CD4-positive, alpha-beta T cell treated with Interleukin-6 for 4 hours (primary cell): ENCODE results near the gene A1CF.
"Not testable (repeated sequence)": the region's sequence is repeated elsewhere in the genome, so short reads cannot be mapped to it uniquely, and the experiment has no call there.

Source experiments
- DNase-seq: peaks from one replicate; pipeline ENCODE4 v3.0.0-alpha.2; 2020; ENCODE audit warnings: mixed read lengths

A1CF gene, protein sequence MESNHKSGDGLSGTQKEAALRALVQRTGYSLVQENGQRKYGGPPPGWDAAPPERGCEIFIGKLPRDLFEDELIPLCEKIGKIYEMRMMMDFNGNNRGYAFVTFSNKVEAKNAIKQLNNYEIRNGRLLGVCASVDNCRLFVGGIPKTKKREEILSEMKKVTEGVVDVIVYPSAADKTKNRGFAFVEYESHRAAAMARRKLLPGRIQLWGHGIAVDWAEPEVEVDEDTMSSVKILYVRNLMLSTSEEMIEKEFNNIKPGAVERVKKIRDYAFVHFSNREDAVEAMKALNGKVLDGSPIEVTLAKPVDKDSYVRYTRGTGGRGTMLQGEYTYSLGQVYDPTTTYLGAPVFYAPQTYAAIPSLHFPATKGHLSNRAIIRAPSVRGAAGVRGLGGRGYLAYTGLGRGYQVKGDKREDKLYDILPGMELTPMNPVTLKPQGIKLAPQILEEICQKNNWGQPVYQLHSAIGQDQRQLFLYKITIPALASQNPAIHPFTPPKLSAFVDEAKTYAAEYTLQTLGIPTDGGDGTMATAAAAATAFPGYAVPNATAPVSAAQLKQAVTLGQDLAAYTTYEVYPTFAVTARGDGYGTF

DNA sequence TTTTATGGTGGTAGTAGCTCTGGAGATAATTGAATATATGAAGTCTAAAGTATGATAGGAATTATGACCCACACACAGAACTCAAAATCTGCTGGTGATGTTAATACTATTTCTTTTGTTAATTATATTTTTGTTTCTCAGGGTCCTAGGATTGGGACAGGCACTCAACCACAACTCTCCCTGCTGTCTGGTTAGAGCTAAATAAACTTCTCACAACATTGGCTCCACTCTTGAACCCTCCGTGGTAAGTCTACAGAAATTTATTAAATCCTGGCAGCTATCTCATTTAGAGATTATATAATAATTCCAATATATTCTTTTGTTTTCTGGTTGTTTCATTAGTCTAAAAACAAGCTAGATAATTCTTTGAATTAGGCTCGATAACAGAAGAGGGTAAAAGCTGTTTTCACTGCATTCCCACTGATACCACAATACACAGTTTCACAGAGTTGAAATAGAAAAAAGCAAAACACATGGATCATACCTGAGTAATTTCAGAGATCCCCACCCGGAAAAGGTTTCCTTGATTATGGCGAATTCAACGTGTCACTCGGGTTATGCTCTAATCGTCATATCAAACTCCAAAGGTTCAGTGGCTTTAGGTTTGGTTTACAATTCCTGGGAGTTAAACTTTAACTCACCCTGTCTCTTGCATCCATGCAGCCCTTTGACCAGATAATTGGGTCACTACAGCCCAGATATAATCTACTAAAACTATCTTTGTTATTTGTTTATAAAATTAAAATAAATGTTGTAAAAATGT, at the start of gene A1CF:
TSS of gene A1CF (minus strand) at position 531 of the 763 bp plus-strand sequence. CDS start 25,687 bp downstream, outside the sequence.
- no peak for DNase-seq

DNA sequence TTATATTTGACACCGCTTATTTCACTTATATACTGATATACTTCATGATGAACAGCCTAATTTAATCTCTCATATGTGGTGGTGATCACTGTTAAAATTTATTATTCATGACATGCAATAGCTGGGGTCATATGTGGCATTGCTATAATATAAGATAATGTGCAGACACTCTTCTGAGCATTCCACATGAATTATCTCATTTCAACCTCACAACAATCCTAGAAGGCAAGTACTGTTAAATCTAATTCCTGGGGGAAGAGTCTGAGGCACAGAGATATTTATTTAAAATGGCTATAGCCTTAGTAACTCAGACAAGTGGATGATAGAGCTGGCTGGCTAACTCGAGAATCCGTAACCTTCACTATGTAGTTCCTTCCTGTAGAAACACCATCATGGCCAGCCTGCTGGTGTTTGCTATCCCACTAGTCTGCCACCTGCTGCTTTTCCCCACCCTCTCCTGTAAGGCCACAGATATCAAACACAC, 46.6 kb upstream of the A1CF start:
- no peak for DNase-seq

DNA sequence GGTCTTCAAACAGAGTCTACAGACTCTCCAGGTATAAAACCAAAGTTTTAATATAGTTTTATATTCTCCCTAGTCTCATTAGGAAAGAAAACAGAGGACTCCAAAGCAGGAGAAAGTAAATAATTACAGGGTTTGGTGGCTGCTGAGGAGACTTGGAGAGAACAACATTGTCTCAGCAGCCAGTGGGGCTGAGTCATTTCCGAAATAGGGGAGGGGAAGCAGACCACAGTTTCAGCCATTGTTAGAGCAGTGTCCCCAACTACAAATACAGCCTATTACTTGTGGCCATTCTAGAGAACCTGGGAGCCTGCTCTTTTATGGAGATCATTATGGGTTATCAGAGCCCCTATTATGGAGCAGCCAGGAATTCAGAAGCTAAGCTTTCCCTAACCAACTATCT, 44.2 kb upstream of the A1CF start:
- DNase-seq = no peak

DNA sequence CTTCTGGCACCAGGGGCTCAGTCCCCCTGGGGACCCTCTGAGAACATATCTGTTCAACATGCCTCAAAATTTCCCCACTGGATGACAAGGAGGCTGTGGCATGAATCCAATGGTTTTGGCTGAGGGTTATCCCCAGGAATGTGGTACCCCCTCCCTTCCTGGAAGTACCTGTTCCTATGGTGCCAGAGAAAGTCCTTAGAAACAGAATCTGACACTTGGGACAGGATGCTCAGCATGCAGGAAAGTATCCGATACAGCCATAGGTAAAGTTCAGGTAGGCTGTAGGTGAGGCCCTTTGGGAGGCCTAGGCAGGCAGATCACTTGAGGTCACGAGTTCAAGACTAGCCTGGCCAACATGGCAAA, 42.7 kb upstream of the A1CF start:
- DNase-seq = no peak

DNA sequence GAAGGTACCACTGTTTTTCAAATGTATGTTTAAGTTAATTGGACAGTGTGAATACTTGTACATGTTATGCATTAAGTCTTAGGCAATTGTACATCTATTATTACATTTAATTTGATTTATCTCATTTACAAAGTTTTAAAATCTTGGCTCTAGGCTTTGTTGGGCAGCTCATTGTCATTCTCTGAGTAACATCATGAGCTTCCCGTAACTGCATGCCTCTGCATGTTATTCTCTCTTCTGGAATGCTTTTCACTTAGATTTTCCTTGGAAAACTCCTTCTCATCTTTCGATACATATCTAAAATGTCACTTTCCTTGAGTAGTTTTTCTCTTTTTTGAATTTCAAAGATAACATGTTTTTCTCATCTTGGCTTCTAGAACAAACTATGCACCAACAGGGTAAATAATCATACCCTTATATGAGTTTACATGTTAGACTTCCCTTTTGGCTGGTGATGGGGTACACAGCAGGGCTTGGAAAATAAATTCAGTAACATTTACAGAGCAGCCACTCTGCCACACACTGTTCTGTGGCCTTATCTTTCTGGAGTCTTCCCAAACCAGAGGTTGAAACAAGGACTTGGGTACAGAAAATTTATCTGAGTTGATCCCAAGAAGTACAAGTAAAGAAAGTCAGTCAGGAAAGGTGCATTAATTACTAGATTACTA, 42.2 kb upstream of the A1CF start:
- no peak for DNase-seq

DNA sequence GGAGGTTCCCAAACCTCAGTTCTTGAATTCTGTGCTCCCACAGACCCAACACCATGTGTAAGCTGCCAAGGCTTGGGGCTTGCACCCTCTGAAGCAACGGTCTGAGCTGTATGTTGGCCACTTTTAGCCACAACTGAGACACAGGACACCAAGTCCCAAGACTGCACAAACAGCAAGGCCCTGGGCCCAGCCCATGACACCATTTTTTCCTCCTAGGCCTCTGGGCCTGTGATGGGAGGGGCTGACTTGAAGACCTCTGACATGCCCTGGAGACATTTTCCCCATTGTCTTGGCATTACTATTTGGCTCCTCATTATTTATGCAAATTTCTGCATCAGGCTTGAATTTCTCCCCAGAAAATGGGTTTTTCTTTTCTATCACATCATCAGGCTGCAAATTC, 38.0 kb upstream of the A1CF start:
- DNase-seq = not testable (repeated sequence)

DNA sequence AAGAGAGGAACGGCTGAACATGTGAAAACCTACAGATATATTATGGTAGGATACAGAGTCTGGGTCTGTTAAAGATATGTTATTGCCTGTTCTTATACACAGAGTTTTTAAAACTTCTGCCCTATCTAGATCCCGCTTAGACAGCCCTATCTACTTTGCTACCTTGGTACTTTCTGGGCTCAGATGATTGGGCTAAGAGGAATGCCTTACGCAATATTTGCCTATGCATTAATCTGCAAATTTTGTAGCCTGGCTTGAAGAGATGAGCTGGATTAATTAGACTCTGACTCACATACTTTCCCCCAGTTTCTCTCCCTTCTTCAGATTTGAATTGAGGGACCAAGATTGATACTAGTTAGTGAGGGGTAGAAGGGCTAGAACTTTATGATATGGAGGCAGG, 33.6 kb upstream of the A1CF start:
- no peak for DNase-seq

DNA sequence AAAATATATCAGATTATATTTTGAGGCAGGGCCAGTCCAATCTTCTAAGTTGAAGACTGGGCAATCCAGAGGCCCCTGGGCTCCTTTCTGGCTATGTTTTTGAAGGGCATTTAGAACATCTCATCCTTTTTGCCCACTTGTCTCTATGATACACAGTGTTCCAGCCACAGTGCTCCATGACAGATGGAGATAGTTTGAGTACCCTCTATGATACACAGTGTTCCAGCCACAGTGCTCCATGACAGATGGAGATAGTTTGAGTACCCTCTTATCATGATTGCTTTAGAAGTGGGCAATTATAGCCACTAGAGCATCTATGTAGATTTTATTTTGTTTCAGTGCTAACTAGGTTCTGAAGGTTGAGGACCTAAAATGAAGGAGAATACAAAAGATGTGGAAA, 33.1 kb upstream of the A1CF start:
- DNase-seq = no peak

DNA sequence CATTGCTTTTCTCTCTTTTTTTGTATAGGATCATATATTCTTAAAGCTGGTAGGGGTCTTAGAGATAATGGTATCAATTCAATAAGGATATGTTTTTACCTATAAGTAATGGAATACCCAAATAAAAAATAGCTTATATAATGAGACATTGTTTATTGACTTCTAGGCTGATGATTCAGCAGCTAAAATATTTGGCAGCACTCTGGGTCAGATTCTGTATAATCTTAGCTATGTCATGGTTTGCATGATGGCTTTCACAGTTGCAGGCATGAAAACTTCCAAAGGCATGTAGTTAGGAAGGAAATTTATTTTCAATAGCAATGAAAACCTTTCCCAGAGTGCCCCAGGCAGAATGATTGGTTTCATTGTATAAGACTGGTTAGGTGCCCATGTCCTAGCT, 32.1 kb upstream of the A1CF start:
- DNase-seq = no peak

DNA sequence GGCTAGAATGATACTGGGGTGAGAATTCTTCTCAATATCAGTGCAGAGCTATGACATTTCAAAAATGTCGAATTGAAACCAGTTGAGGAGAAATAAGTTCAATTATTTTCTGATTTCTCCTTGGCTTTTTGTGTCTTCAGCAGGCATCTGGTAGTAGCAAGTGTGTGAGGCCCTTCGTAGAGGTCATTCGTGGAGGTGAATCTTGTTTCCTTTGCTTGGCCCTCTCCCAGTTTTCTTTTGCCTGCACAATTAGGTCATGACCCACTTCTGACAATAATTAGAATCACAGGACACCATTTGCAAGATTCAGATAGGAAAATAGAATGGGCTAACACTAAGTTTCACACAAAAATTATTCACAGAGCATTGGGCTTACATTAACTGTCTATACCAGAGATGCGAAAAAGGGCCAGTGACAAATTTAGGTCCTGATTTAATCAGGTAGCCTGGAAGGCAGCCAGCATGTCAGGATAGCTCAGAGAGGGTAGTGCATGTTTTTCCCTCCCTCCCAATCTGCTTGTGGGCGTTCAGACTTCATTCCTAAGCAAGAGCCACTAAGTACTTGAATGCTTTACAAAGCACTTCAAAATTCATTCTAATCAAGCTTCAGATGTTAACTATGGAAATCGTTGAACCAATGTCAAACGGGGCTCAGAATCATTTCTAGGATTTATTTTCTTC, 24.0 kb upstream of the A1CF start:
- DNase-seq = no peak

DNA sequence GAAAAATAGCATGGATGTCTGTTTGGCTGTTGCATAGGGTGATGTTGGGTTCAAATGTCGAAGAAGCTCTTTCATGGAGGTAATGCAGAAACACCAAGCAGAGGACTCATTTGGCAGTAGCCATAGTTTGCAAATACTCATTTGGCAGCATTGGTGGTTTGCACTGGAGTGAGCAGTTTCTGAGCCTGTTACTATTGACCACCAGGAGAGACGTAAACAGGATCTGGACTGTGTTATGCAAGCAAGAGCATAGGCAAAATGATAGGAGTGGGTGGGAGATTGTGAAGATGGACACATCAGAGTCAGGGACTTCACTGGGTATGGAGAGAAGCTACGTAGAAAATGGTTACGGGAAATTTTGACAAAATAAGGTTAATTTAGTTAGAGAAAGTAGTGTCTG, 22.9 kb upstream of the A1CF start:
- DNase-seq = no peak

DNA sequence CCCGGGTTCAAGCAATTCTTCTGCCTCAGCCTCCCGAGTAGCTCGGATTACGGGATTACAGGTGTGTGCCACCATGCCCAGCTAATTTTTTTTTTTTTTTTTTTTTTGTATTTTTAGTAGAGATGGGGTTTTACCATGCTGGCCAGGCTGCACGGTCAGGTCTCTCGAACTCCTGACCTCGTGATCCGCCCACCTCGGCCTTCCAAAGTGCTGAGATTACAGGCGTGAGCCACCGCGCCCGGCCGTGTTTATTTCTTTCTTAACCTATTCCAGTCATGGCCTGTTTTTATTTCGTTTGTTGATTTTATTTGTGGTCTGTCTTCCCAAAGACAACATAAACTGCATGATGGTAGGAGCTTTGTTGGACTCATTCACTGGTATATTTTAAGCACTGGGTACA, 20.4 kb upstream of the A1CF start:
- DNase-seq = not testable (repeated sequence)

DNA sequence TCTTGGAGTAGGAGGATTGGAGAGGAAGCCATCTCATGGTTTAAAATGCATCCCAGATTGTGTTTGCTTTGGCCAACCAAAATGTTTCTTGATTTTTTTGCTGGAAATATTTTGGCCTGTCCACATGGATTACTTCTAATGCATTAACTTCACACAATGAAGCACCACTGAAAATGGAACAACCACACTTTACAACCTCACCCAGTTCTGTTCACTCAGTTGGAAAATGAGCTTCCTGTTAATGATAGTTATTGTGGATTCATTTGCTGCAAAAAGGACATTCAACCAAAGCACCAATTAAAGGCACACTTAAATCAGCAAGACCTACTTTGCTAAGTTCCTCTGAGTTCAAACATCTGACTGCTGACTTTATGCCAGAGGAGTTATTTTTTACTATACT, 11.3 kb upstream of the A1CF start:
- no peak for DNase-seq

DNA sequence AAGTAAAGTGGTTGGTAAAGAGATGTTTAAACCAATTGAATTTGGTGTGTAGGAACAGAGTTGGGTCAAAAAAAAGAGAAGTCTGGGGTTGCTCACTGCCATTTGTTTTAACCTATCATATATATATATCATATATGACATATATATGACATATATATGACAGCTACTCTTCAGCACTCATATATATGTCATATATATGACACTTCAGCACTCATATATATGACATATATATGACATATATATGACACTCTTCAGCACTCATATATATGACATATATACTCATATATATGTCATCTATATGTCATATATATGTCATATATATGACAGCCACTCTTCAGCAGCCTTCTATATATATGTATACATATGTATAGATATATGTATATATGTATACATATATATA, 8.9 kb upstream of the A1CF start:
- no peak for DNase-seq

DNA sequence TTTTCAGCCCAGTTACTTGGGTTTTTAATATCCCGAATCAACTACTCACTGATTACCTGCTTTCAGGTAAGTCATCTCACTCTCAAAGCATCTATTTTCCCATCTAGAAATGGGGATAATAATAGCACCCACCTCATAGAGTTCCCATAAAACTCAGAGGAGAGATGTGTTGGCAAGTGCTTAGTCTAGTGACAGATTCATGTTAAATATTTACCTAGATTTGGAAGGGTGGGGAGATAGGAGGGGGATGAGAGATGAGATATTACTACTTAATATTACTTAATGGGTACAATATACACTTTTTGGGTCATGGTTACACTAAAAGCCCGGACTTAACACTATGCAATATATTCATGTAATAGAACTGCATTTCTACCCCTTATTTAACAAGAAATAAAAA, 7.0 kb upstream of the A1CF start:
- no peak for DNase-seq

DNA sequence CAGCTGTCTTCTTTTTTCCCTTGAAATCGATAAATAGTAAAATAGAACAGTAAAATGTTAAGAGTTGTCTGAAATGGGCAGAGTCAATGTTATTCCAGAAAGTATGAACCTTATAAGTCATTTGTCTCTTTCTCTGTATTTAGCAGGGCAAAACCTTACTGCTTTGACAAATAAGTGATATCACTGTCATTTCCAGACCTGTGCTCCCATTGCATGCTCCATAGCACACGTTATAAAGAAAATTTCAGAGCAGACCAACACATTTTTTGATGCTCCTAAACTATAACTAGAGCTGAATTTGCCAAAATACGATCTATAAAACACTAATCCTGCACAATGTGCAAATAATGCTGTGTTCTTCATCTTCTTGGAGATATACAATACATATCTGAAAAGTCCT, 1.1 kb downstream of the A1CF start:
- DNase-seq = no peak

DNA sequence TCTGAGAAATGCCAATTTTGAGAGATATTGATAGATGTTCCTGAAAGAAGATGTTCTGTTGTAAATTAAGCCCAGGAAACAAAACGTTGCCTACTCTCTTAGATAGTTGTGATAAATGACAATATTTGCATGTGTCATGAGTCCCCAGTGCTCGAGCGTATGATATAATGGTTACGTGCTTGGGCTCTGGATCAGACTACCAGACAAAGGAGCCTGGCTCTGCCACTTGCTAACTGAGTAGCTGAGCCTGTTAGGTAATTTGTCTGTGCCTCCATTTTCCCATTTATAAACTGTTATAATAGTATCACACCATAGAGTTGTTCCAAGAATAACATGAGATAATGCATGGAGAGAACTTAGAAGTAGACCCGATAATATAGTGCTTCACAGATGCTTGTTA, 1.8 kb downstream of the A1CF start:
- no peak for DNase-seq

DNA sequence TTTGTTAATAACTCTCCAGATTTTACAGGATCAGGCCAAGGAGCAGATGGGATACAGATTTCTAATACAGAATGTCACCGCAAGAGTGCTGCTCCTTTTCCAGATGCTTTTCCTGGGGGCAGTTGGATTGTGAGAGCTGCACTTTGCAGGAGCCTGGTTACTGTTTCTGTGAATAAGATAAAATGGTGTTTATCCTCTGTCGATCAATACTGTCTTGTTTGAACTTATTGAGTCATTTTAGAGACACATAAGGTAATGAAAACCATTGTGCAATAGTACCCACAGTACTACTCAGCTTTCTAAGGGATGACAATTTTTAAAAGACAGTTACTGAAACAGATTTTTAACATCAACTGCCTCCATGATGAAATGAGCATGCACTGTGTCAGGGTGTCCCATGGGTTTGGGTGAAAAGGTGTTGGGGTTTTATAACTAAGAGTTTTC, 2.9 kb downstream of the A1CF start:
- DNase-seq = no peak

DNA sequence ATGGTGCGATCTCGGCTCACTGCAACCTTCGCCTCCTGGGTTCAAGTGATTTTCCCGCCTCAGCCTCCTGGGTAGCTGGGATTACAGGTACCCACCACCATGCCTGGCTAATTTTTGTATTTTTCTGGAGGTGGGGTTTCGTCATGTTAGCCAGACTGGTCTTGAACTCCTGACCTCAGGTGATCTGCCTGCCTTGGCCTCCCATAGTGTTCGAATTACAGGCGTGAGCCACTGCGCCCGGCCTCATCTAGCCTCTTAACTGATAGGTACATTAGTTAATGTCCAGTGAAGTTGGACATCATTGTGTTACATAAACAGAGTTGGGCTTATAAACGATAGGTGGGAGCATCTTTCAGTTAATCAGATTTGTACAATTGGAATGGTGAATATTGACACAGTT, 4.4 kb downstream of the A1CF start:
- not testable (repeated sequence) for DNase-seq

DNA sequence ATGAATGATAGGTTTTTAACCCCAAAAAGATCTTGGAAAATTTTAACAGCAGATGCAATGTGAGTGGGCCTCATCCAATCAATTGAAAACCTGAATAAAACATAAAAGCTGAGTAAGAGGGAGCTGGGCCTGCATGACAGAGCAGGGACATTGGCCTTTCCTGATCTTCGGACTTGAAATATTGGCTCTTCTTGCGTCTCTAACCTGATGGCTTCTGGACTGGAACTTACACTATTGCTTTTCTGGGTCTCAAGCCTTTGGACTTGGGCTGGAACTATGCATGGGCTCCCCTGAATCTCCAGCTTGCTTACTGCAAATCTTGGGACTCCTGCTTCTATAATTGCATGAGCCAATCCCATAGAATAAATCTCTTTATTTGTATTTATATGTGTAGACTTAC, 9.0 kb downstream of the A1CF start:
- no peak for DNase-seq

DNA sequence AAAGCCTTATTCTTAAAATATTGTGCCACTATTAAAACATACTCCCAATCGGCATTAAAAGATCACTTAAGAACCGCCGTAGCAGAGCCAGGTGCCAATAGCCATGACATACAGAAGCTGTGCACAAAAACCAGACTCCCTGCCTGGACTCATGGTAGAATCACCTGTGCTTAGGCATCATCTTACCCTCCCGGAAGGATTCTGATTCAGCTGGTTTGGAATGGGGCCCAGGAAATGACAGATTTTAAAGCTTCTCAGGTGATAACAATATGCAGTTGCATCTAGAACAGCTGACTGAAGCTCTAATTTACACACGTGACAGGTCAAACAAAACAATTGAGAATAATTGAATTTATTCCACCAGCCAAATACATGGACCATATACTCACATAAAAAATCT, 10.7 kb downstream of the A1CF start:
- no peak for DNase-seq

DNA sequence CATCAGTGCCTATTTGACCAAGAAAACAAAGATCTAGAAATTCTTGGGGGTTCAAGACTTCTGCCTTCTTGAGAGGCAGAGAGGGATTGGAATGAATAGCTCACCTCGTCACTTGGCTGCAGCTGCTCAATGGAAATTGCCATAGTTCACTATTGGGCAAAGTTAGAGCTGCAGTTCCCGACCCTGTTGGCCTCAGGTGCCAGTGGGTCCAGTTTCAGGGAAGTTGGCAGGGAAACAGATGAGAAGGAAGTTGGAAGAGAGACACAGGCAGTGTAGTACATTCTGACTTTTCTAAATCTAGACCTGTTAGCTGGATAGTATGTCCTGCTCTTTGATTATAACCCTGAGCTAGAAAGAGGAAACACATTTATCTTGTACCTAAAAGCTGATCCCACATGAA, 19.1 kb downstream of the A1CF start:
- no peak for DNase-seq

DNA sequence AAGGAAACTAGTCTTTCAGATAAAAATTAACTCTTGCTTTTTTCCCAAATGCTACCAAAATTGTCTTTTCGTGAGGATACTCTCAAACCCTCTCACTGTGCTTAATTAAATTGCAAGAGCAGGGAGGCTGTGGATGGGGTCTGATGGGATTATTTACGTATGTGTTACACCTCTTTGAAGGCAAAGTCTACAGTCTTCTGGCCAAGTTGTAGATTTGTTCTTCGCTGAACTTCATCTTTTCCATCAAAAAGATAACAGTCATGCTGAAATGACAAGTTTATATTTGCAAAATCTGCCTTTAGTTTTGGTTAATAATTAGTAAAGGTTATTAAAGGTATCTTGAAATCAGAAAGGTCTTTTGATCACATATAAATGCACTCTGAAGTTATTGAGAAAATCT, 22.7 kb downstream of the A1CF start:
- DNase-seq = no peak
